ENCODE measurements around the gene FBXW9.

GRCh38 chr19:12723641-12724426 is 27.4 kb upstream of the FBXW9 start, which contains the start of gene TNPO2:
- TF ChIP-seq, protein P1, sequence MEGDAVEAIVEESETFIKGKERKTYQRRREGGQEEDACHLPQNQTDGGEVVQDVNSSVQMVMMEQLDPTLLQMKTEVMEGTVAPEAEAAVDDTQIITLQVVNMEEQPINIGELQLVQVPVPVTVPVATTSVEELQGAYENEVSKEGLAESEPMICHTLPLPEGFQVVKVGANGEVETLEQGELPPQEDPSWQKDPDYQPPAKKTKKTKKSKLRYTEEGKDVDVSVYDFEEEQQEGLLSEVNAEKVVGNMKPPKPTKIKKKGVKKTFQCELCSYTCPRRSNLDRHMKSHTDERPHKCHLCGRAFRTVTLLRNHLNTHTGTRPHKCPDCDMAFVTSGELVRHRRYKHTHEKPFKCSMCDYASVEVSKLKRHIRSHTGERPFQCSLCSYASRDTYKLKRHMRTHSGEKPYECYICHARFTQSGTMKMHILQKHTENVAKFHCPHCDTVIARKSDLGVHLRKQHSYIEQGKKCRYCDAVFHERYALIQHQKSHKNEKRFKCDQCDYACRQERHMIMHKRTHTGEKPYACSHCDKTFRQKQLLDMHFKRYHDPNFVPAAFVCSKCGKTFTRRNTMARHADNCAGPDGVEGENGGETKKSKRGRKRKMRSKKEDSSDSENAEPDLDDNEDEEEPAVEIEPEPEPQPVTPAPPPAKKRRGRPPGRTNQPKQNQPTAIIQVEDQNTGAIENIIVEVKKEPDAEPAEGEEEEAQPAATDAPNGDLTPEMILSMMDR (IDR thresholded peaks at IDR 0.05) = no peak
- TF ChIP-seq EP300 (IDR thresholded peaks at IDR 0.05) (no peak), POLR2A (IDR thresholded peaks at IDR 0.05) (no peak), POLR2AphosphoS5 (IDR thresholded peaks at IDR 0.05) (no peak)
